DOHH2 (cell line): Measurements from ENCODE around the gene SMAD5.

Source experiments
- H3F3A ChIP-seq: fragments of 200-600 bp; sonication (generic), shearing (Covaris generic); 2 replicates; pipeline ENCODE4 v1.6.0; 2016; ENCODE audit warnings: antibody characterized with exemption, mild to moderate bottlenecking; ENCODE audit not compliant: control insufficient read depth, insufficient read depth
- H3K27ac ChIP-seq: fragments of 200-600 bp; sonication (generic); 2 replicates; pipeline ENCODE4 v1.5.1; 2014; ENCODE audit warnings: low read depth, mild to moderate bottlenecking, low read length, moderate library complexity
- H3K27me3 ChIP-seq: fragments of 200-600 bp; sonication (generic); 2 replicates; pipeline ENCODE4 v1.6.1; 2014; ENCODE audit warnings: mild to moderate bottlenecking, low read length, mixed read lengths; ENCODE audit not compliant: control insufficient read depth
- H3K36me3 ChIP-seq: fragments of 200-600 bp; sonication (generic); 2 replicates; pipeline ENCODE4 v1.6.1; 2014; ENCODE audit warnings: mild to moderate bottlenecking, low read length, moderate library complexity, mixed read lengths; ENCODE audit not compliant: control insufficient read depth
- H3K4me1 ChIP-seq: fragments of 200-600 bp; sonication (generic); 2 replicates; pipeline ENCODE4 v1.6.1; 2014; ENCODE audit warnings: mild to moderate bottlenecking, low read length, mixed read lengths; ENCODE audit not compliant: control insufficient read depth
- H3K4me2 ChIP-seq: fragments of 200-600 bp; sonication (generic); 2 replicates; pipeline ENCODE4 v1.6.0; 2014; ENCODE audit warnings: mild to moderate bottlenecking, low read length, moderate library complexity
- H3K4me3 ChIP-seq: fragments of 200-600 bp; sonication (generic); 2 replicates; pipeline ENCODE4 v1.5.1; 2014; ENCODE audit warnings: mild to moderate bottlenecking, low read length, mixed read lengths
- H3K79me2 ChIP-seq: fragments of 200-600 bp; sonication (generic); 2 replicates; pipeline ENCODE4 v1.6.1; 2014; ENCODE audit warnings: mild to moderate bottlenecking, low read length, mixed read lengths; ENCODE audit not compliant: control insufficient read depth
- H3K9me2 ChIP-seq: fragments of 200-600 bp; sonication (generic); replicated peaks from 2 replicates; pipeline ENCODE4 v1.6.1; 2014; ENCODE audit warnings: mild to moderate bottlenecking, low read length, mixed read lengths; ENCODE audit not compliant: control insufficient read depth
- H3K9me3 ChIP-seq: fragments of 200-600 bp; sonication (generic); 2 replicates; pipeline ENCODE4 v1.6.1; 2014; ENCODE audit warnings: antibody characterized with exemption, low read length, mixed read lengths; ENCODE audit not compliant: control insufficient read depth, insufficient read depth
- H4K20me1 ChIP-seq: fragments of 200-600 bp; sonication (generic); 2 replicates; pipeline ENCODE4 v1.6.0; 2014; ENCODE audit warnings: low read depth, mild to moderate bottlenecking, antibody characterized with exemption, low read length, moderate library complexity; ENCODE audit not compliant: control insufficient read depth, insufficient read depth
- EZH2phosphoT487 ChIP-seq: fragments of 200-600 bp; sonication (generic); IDR thresholded peaks from 2 replicates; pipeline ENCODE4 v1.6.1; 2017; ENCODE audit warnings: borderline replicate concordance, mild to moderate bottlenecking, antibody characterized with exemption, low read length, moderate library complexity, mixed read lengths
- TF ChIP-seq, protein P1 (sequence below): fragments of 200-600 bp; sonication (generic); IDR thresholded peaks from one replicate; pipeline ENCODE4 v1.5.1; 2014; ENCODE audit warnings: antibody characterized with exemption, mild to moderate bottlenecking, low read depth, low read length; ENCODE audit not compliant: poor library complexity, severe bottlenecking

SMAD5 gene

DNA sequence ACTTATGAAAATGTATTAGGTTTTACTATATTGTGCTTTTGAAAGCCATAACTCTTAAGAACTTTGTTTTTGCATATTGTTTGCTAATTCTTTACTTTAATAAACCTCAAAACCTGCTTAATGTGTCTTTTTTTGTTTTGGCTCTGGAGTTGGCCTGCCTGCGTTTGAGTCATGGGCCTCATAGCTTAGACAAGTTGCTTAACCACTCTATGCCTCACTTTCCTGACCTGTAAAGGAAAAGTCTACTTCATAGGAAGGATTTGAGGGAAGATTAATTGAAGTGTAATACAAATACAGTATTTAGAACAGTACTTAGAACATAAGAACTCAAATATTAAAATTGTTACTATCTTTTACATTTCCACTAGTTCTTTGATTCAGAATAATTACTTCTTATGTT is 50.0 kb downstream of the SMAD5 start:
- Histone ChIP-seq H3K9me3 (no peaks in the 10 kb centered on the region), H3K27ac (no peak overlapping the region), H3F3A (no peaks in the 10 kb centered on the region; the same call in 1 of the 2 replicates)

DNA sequence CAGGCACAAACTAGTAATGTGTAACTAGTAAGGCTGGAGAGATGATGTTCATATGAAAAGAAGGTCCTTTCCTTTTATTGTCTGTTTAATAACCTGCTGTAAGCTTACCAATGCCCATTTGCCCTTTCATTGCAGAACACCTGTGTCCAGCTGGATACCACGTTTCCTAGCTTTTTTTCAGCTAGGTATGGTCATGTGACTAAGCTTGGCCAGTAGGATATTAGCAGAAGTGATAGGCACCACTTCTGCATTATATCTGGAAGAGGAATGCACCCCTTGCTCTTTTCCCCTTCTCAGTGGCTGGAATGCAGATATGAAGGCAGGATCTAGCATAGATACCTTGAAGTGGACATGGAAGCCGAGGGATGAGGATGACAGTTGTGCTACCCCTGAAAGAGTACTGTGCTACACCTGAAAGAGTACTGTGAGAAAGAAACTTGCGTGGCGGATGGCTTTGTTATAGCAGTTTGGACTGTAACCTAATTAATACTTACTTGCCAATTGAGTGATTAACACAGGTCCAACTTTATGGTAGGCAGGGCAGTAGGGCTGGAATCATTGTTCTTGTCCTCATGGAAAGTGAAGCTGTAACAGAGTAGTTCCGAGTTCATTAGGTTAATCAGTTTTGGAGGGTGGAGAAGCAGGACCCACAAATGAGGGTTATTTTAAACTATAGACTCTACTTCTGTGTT is 53.5 kb downstream of the SMAD5 start:
- Histone ChIP-seq H3K79me2 (no peaks in the 10 kb centered on the region), H3K4me2 (no peak overlapping the region), H3K9me2 (no peaks in the 10 kb centered on the region), H3K27me3 (no peaks in the 10 kb centered on the region), H3F3A (peaks cover 4% of the 10 kb centered on the region; the same call in 1 of the 2 replicates), H3K36me3 (peaks cover 38% of the 10 kb centered on the region), H3K4me1 (no peaks in the 10 kb centered on the region), H3K9me3 (no peaks in the 10 kb centered on the region), H4K20me1 (no peaks in the 10 kb centered on the region), H3K27ac (no peak overlapping the region), H3K4me3 (no peak overlapping the region)
- TF ChIP-seq EZH2phosphoT487 = no peak

More for the DNA sequence above, 50.0 kb downstream of the SMAD5 start:
- no peaks in the 10 kb centered on the region for H3K4me1 ChIP-seq
- H3K4me3 ChIP-seq = no peak overlapping the region
- H4K20me1 ChIP-seq = no peaks in the 10 kb centered on the region
- H3K36me3 ChIP-seq = peaks cover 53% of the 10 kb centered on the region
- no peaks in the 10 kb centered on the region for H3K9me2 ChIP-seq
- H3K4me2 ChIP-seq = no peak overlapping the region
- H3K27me3 ChIP-seq = no peaks in the 10 kb centered on the region
- H3K79me2 ChIP-seq = no peaks in the 10 kb centered on the region
- no peak for TF ChIP-seq EZH2phosphoT487
- TF ChIP-seq, protein P1, sequence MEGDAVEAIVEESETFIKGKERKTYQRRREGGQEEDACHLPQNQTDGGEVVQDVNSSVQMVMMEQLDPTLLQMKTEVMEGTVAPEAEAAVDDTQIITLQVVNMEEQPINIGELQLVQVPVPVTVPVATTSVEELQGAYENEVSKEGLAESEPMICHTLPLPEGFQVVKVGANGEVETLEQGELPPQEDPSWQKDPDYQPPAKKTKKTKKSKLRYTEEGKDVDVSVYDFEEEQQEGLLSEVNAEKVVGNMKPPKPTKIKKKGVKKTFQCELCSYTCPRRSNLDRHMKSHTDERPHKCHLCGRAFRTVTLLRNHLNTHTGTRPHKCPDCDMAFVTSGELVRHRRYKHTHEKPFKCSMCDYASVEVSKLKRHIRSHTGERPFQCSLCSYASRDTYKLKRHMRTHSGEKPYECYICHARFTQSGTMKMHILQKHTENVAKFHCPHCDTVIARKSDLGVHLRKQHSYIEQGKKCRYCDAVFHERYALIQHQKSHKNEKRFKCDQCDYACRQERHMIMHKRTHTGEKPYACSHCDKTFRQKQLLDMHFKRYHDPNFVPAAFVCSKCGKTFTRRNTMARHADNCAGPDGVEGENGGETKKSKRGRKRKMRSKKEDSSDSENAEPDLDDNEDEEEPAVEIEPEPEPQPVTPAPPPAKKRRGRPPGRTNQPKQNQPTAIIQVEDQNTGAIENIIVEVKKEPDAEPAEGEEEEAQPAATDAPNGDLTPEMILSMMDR = no peak

DNA sequence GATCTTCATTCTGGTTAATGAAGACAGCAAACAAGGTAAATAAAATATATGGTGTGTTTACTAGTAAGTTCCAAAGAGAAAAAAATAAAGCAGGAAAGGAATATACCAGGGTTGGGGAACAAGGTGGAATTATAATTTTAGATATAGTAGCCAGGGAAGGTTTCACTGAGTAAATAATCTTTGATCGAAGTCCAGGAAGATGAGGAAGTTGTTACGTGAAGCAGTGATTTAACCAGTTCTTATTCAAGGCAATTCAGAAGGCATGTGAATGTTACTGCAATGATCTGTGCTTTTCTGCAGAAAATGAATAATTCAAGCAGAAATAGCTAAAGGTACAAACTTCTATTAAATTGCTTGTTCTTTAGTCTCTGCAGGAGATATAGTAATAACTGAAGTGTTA is 54.2 kb downstream of the SMAD5 start:
- Histone ChIP-seq H3K27me3 (no peaks in the 10 kb centered on the region), H3K4me3 (no peak overlapping the region), H3K4me2 (no peak overlapping the region), H3K79me2 (no peaks in the 10 kb centered on the region), H3F3A (peaks cover 4% of the 10 kb centered on the region; the same call in 1 of the 2 replicates), H3K4me1 (no peaks in the 10 kb centered on the region), H3K9me2 (no peaks in the 10 kb centered on the region), H3K9me3 (no peaks in the 10 kb centered on the region), H3K27ac (no peak overlapping the region), H3K36me3 (peaks cover 31% of the 10 kb centered on the region), H4K20me1 (no peaks in the 10 kb centered on the region)
- TF ChIP-seq, protein P1 = no peak
- TF ChIP-seq EZH2phosphoT487 = no peak

DNA sequence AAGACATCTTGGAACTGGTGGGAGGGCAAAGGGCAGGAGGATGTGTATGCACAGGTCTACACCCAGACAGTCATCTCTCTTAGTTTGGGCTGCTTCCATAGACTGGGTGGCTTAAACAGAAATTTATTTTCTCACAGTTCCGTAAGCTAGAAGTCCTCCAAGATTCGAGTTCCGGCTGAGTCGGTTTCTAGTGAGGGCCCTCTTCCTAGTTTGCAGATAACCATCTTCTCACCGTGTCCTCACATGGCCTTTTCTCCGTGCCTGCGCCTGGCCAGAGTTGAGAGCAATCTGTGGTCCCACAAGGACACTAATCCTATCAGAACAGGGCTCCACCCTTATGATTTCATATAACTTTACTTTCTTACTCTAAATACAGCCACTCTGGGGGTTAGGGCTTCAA is 56.2 kb downstream of the SMAD5 start:
- Histone ChIP-seq H3K27ac (no peak overlapping the region), H4K20me1 (no peaks in the 10 kb centered on the region), H3K4me3 (no peak overlapping the region), H3K9me3 (no peaks in the 10 kb centered on the region), H3K36me3 (peaks cover 26% of the 10 kb centered on the region), H3K4me2 (no peak overlapping the region), H3F3A (peaks cover 4% of the 10 kb centered on the region; the same call in 1 of the 2 replicates), H3K9me2 (no peaks in the 10 kb centered on the region), H3K27me3 (no peaks in the 10 kb centered on the region), H3K4me1 (no peaks in the 10 kb centered on the region), H3K79me2 (no peaks in the 10 kb centered on the region)
- TF ChIP-seq, protein P1 = no peak
- no peak for TF ChIP-seq EZH2phosphoT487
